Left ventricle myocardium inferior (tissue), 1 donor: ENCODE results near the gene GNAQ. TPM values are rescaled to one million over a fixed set of nuclear protein-coding genes. Genes with fewer than 3 reads are reported as not detected.

Source experiments
- DNase-seq: peaks from one replicate; pipeline ENCODE4 v3.0.0-alpha.2; 2020
- H3K27ac ChIP-seq: fragments of 200-600 bp; replicated peaks from 2 replicates; pipeline ENCODE4 v1.8.0; 2021
- H3K27me3 ChIP-seq: fragments of 200-600 bp; 2 replicates; pipeline ENCODE4 v1.8.0; 2021; ENCODE audit warnings: low read depth
- H3K36me3 ChIP-seq: fragments of 200-600 bp; 2 replicates; pipeline ENCODE4 v1.8.0; 2021
- H3K4me1 ChIP-seq: fragments of 200-600 bp; 2 replicates; pipeline ENCODE4 v1.8.0; 2021
- H3K4me3 ChIP-seq: fragments of 200-600 bp; 2 replicates; pipeline ENCODE4 v1.8.0; 2021; ENCODE audit warnings: mild to moderate bottlenecking, moderate library complexity
- H3K9me3 ChIP-seq: fragments of 200-600 bp; replicated peaks from 2 replicates; pipeline ENCODE4 v1.8.0; 2021
- CTCF ChIP-seq: fragments of 200-600 bp; IDR thresholded peaks from 2 replicates; pipeline ENCODE4 v1.8.0; 2021; ENCODE audit warnings: antibody characterized with exemption, mild to moderate bottlenecking, borderline replicate concordance
- intact Hi-C: fragments of 100-400 bp; cut with micrococcal nuclease; formaldehyde crosslinking; loops from one replicate; pipeline ENCODE4 v1.11.0; 2022
- total RNA-seq: library from RNA; stranded (reverse); fragmentation: NEBNext Ultra II Directional; extraction: Animal tissue kit (Norgen Biotek cat#: 25700); gene quantifications from one replicate; pipeline ENCODE4 v1.2.1, GENCODE V29; 2021
- donor health status: DM: no; HTN: yes; CAD: no; lungs with severe emphysema.

The GNAQ gene
- total RNA-seq, 1 donor from 2014 or later = 15.2 TPM

GRCh38 chr9:77830618-77831285, 200.9 kb downstream of the GNAQ start:
- H3K36me3 ChIP-seq = no peaks in the 10 kb centered on the region
- H3K4me3 ChIP-seq = no peak overlapping the region
- H3K27me3 ChIP-seq = no peaks in the 10 kb centered on the region
- no peak overlapping the region for H3K27ac ChIP-seq
- no peaks in the 10 kb centered on the region for H3K9me3 ChIP-seq
- peaks cover 44% of the 10 kb centered on the region for H3K4me1 ChIP-seq
- intact Hi-C loops = no loop called here
- DNase-seq = no peak
- TF ChIP-seq CTCF = no peak

GRCh38 chr9:77829420-77829819, 202.2 kb downstream of the GNAQ start:
- no peak overlapping the region for H3K27ac ChIP-seq
- H3K4me3 ChIP-seq = no peak overlapping the region
- no peak for DNase-seq
- intact Hi-C loops = no loop called here
- peaks cover 37% of the 10 kb centered on the region for H3K4me1 ChIP-seq
- H3K27me3 ChIP-seq = no peaks in the 10 kb centered on the region
- H3K9me3 ChIP-seq = no peaks in the 10 kb centered on the region
- TF ChIP-seq CTCF = no peak
- no peaks in the 10 kb centered on the region for H3K36me3 ChIP-seq

- DNase-seq = no peak
- Histone ChIP-seq H3K4me1 (peaks cover 27% of the 10 kb centered on the region), H3K9me3 (no peaks in the 10 kb centered on the region), H3K4me3 (no peak overlapping the region), H3K27ac (no peak overlapping the region), H3K27me3 (no peaks in the 10 kb centered on the region), H3K36me3 (no peaks in the 10 kb centered on the region)
- TF ChIP-seq CTCF = no peak
- intact Hi-C loops = no loop called here
Measured at GRCh38 chr9:77827104-77827784, 204.4 kb downstream of the GNAQ start.

- H3K36me3 ChIP-seq = no peaks in the 10 kb centered on the region
- peaks cover 27% of the 10 kb centered on the region for H3K4me1 ChIP-seq
- H3K4me3 ChIP-seq = no peak overlapping the region
- H3K9me3 ChIP-seq = no peaks in the 10 kb centered on the region
- intact Hi-C loops = no loop called here
- TF ChIP-seq CTCF = no peak
- no peak overlapping the region for H3K27ac ChIP-seq
- DNase-seq = no peak
- no peaks in the 10 kb centered on the region for H3K27me3 ChIP-seq
Measured at GRCh38 chr9:77826621-77827020, 205.0 kb downstream of the GNAQ start.

- H3K4me1 ChIP-seq = peaks cover 27% of the 10 kb centered on the region
- no peak overlapping the region for H3K4me3 ChIP-seq
- no peaks in the 10 kb centered on the region for H3K9me3 ChIP-seq
- no peak for DNase-seq
- H3K27me3 ChIP-seq = no peaks in the 10 kb centered on the region
- no peaks in the 10 kb centered on the region for H3K36me3 ChIP-seq
- intact Hi-C loops = no loop called here
- no peak overlapping the region for H3K27ac ChIP-seq
- no peak for TF ChIP-seq CTCF
Measured at GRCh38 chr9:77826116-77826515, 205.5 kb downstream of the GNAQ start.
